ENCODE data around the gene CKLF. TPM values are rescaled to one million over a fixed set of nuclear protein-coding genes. Genes with fewer than 3 reads are reported as not detected.
A peak's percentile ranks its signal among the peaks of the same experiment; 100 is the strongest.
"Not testable (repeated sequence)": the region's sequence is repeated elsewhere in the genome, so short reads cannot be mapped to it uniquely, and the experiment has no call there.

CKLF gene
- total RNA-seq, 4 donors from 2014 or later: 5.8 to 8.5 (median 6.9) TPM

- Histone ChIP-seq H3K27ac (no peak overlapping the region), H3K4me3 (no peak overlapping the region), H3K4me1 (no peaks in the 10 kb centered on the region), H3K27me3 (no peaks in the 10 kb centered on the region), H3K36me3 (peaks cover 0 to 7% of the 10 kb centered on the region in 2 donors), H3K9me3 (no peaks in the 10 kb centered on the region)
- TF ChIP-seq POLR2A (IDR thresholded peaks at IDR 0.05) (no peak), CTCF (IDR thresholded peaks at IDR 0.05 in 4 of 5, conservative IDR thresholded peaks at IDR 0.05 in 1 of 5) (peak in 1 of 5 experiments; percentile 25)
- ATAC-seq (no peak), DNase-seq (no peak)
- intact Hi-C loops (cut with DNase I; ENCODE audit: low total_unique reads) (no loop called here), in situ Hi-C loops (cut with MboI; ENCODE audit: low sequenced_read_pairs in 4 of 4) (no loop called here)
Observed at GRCh38 chr16:66562409-66562808, 10.0 kb downstream of the CKLF start.

- Histone ChIP-seq H3K27ac (no peak overlapping the region), H3K4me3 (no peak overlapping the region), H3K9me3 (no peaks in the 10 kb centered on the region), H3K36me3 (peaks cover 0 to 7% of the 10 kb centered on the region in 2 donors), H3K4me1 (no peaks in the 10 kb centered on the region), H3K27me3 (no peaks in the 10 kb centered on the region)
- no peak for TF ChIP-seq POLR2A (IDR thresholded peaks at IDR 0.05)
- no peak for TF ChIP-seq CTCF (IDR thresholded peaks at IDR 0.05 in 4 of 5, conservative IDR thresholded peaks at IDR 0.05 in 1 of 5)
- ATAC-seq: no peak
- in situ Hi-C loops (cut with MboI; ENCODE audit: low sequenced_read_pairs in 4 of 4): no loop called here
- no peak for DNase-seq
- intact Hi-C loops (cut with DNase I; ENCODE audit: low total_unique reads): no loop called here
Observed at GRCh38 chr16:66562986-66563385, 10.6 kb downstream of the CKLF start.

GRCh38 chr16:66563574-66564334, 11.4 kb downstream of the CKLF start:
- TF ChIP-seq POLR2A (IDR thresholded peaks at IDR 0.05): no peak
- no peak for TF ChIP-seq CTCF (IDR thresholded peaks at IDR 0.05 in 4 of 5, conservative IDR thresholded peaks at IDR 0.05 in 1 of 5)
- Histone ChIP-seq H3K27me3 (no peaks in the 10 kb centered on the region), H3K4me1 (no peaks in the 10 kb centered on the region), H3K4me3 (no peak overlapping the region), H3K9me3 (no peaks in the 10 kb centered on the region), H3K36me3 (peaks cover 0 to 7% of the 10 kb centered on the region in 2 donors), H3K27ac (no peak overlapping the region)
- intact Hi-C loops (cut with DNase I; ENCODE audit: low total_unique reads): no loop called here
- DNase-seq: no peak
- in situ Hi-C loops (cut with MboI; ENCODE audit: low sequenced_read_pairs in 4 of 4): no loop called here
- ATAC-seq: no peak

- Histone ChIP-seq H3K9me3 (no peaks in the 10 kb centered on the region), H3K36me3 (peaks cover 0 to 7% of the 10 kb centered on the region in 2 donors), H3K4me3 (no peak within 1 kb of the TSS), H3K4me1 (no peaks in the 10 kb centered on the region), H3K27me3 (no peaks in the 10 kb centered on the region), H3K27ac (no peak within 1 kb of the TSS)
- DNase-seq (no peak), ATAC-seq (no peak)
- no peak for TF ChIP-seq POLR2A (IDR thresholded peaks at IDR 0.05)
- TF ChIP-seq CTCF (IDR thresholded peaks at IDR 0.05 in 4 of 5, conservative IDR thresholded peaks at IDR 0.05 in 1 of 5): no peak
- in situ Hi-C loops (cut with MboI; ENCODE audit: low sequenced_read_pairs in 4 of 4) (no loop called here), intact Hi-C loops (cut with DNase I; ENCODE audit: low total_unique reads) (no loop called here)
Observed at GRCh38 chr16:66566051-66566901, 13.9 kb downstream of the CKLF start, which contains the start of gene CMTM1. Gene CMTM1, plus strand, starts transcription at chr16:66566439. Its CDS starts 75 bp downstream, at chr16:66566514.

- H3K4me1 ChIP-seq; DNase-seq; H3K36me3 ChIP-seq; intact Hi-C loops (cut with DNase I; ENCODE audit: low total_unique reads); H3K4me3 ChIP-seq; in situ Hi-C loops (cut with MboI; ENCODE audit: low sequenced_read_pairs in 4 of 4); H3K9me3 ChIP-seq; H3K27ac ChIP-seq; ATAC-seq; H3K27me3 ChIP-seq: not testable (repeated sequence)
Observed at GRCh38 chr16:66567270-66567669, 14.9 kb downstream of the CKLF start.
